Measurements from ENCODE around the gene CRELD2.

Gene CRELD2

DNA sequence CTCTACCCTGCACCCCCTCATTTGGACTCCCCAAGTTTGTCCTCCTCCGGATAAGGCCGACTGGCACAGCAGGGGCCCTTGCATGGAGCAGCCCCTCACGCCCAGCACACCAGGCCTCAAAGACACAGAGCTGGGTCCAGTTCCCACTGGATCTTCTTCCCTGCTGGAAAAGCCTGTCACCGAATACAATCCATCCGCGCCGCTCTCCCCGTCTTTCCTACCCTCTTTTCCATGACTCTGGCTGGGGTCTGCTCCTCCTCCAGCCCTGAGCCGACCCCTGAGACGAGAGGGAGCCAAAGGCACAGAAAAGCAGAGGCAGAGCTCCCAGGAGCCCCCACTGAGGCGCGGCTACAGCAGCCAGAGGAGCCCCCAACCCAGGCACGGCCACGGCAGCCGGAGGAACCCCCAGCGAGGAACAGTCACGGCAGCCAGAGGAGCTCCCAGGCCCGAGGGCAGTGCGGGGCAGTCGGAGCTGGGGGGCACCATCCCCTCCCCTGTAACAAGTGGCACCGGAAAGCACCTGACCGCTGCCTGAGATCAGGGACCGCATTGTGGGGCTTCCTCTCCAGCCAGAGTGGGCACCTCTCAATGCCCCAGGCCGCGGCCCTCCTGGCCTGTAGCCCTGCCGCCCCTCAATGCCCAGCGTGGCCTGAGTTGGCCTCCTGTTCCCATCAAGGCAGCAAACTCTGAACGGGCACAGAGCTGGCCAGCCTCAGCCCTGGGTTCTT is 12.2 kb upstream of the CRELD2 start:
- no peak overlapping the region for H3K4me3 Mint-ChIP-seq
- H3K27ac Mint-ChIP-seq, result no peak overlapping the region
- TF ChIP-seq, protein P1, sequence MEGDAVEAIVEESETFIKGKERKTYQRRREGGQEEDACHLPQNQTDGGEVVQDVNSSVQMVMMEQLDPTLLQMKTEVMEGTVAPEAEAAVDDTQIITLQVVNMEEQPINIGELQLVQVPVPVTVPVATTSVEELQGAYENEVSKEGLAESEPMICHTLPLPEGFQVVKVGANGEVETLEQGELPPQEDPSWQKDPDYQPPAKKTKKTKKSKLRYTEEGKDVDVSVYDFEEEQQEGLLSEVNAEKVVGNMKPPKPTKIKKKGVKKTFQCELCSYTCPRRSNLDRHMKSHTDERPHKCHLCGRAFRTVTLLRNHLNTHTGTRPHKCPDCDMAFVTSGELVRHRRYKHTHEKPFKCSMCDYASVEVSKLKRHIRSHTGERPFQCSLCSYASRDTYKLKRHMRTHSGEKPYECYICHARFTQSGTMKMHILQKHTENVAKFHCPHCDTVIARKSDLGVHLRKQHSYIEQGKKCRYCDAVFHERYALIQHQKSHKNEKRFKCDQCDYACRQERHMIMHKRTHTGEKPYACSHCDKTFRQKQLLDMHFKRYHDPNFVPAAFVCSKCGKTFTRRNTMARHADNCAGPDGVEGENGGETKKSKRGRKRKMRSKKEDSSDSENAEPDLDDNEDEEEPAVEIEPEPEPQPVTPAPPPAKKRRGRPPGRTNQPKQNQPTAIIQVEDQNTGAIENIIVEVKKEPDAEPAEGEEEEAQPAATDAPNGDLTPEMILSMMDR (IDR thresholded peaks at IDR 0.05; ENCODE audit: unreplicated experiment in 3 of 3), result no peak
- H3K36me3 Mint-ChIP-seq (ENCODE audit: low read depth), result peaks cover 40% of the 10 kb centered on the region
- peaks cover 3% of the 10 kb centered on the region for H3K27me3 Mint-ChIP-seq (ENCODE audit: low read depth)
- no peaks in the 10 kb centered on the region for H3K9me3 Mint-ChIP-seq
- H3K4me1 Mint-ChIP-seq, result no peaks in the 10 kb centered on the region

DNA sequence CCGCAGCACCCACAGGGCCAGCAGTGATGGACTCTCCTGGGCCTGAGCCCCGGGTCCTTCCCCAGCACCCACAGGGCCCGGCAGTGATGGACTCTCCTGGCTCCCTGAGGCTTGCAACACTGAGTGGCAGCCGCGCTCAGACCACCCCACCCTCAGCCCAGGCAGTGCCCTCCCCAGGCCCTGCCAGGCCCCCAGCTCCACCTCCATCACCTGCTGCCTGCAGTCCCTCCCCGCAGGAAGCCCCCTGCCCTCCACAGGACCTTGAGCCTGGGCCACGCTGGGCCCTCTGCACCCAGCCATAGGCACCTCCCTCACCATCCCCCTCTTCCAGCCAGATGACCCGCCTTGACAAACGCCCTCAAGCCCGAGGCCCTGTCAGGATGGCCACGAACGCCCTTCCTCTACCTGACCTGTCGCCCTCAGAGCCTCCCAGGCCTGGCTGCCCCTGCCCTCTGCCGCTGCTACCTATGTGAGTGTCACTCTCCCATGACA is 11.6 kb upstream of the CRELD2 start:
- H3K36me3 Mint-ChIP-seq (ENCODE audit: low read depth), result peaks cover 34% of the 10 kb centered on the region
- no peaks in the 10 kb centered on the region for H3K9me3 Mint-ChIP-seq
- H3K27me3 Mint-ChIP-seq (ENCODE audit: low read depth), result no peaks in the 10 kb centered on the region
- H3K27ac Mint-ChIP-seq, result no peak overlapping the region
- no peaks in the 10 kb centered on the region for H3K4me1 Mint-ChIP-seq
- TF ChIP-seq, protein P1 (IDR thresholded peaks at IDR 0.05; ENCODE audit: unreplicated experiment in 3 of 3), result no peak
- H3K4me3 Mint-ChIP-seq, result no peak overlapping the region

DNA sequence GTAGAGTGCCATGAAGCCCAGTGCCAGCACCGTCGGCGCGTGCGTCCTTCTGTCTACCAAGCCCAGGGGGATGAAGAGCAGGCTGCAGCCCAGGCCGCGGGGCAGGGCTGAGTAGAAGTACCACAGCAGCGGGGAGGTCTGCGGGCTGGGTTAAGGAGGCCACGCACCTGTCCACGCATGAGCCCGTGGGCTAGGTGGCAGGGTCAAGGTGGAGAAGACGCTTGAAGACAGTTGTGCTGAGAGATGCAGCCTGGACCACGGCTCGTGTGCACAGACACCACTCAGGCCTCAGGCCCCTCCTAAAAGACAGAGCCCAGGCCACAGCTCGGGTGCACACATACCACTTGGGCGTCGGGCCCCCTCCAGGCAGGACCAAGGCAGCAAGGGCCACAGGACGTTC is 10.6 kb upstream of the CRELD2 start:
- Mint-ChIP-seq H3K27ac (no peak overlapping the region), H3K9me3 (no peaks in the 10 kb centered on the region), H3K4me3 (no peak overlapping the region), H3K4me1 (no peaks in the 10 kb centered on the region), H3K27me3 (ENCODE audit: low read depth) (no peaks in the 10 kb centered on the region), H3K36me3 (ENCODE audit: low read depth) (peaks cover 33% of the 10 kb centered on the region)
- TF ChIP-seq, protein P1 (IDR thresholded peaks at IDR 0.05; ENCODE audit: unreplicated experiment in 3 of 3), result no peak

DNA sequence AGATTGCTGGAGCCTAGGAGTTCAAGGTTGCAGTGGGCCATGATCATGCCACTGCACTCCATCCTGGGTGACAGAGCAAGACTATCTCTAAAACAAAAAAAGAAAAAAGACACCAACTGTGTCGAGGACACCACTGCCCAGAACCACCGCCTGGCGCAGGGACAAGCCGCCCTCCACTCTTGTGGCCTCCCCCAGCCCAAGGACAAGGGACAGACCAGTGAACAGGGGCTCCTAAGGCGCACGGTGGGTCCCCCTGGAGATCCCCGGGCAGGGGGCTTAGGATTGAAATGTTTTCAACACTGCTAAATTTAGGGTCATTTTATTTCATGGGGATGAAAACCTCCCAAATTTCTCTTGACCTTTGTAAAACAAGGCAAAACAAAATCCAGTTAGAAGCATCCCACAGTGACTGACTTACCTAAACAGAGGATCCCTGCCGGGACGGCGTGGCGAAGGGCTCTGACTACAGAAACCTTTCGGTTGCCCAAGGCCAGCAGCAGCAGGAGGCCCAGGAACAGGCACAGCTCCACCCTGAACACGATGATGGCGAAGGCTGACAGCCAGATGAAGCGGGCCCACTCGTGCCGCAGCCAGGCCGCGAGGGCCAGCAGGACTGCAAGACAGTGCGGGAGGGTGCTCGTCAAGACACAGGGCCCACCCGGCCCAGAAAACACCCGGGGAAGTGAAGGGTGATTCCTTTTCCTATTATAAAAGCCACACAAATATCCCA is 8.8 kb upstream of the CRELD2 start:
- Mint-ChIP-seq H3K27ac (no peak overlapping the region), H3K4me3 (no peak overlapping the region), H3K36me3 (ENCODE audit: low read depth) (peaks cover 33% of the 10 kb centered on the region), H3K4me1 (no peaks in the 10 kb centered on the region), H3K9me3 (no peaks in the 10 kb centered on the region), H3K27me3 (ENCODE audit: low read depth) (peaks cover under 1% of the 10 kb centered on the region)
- TF ChIP-seq, protein P1 (IDR thresholded peaks at IDR 0.05; ENCODE audit: unreplicated experiment in 3 of 3), result no peak

DNA sequence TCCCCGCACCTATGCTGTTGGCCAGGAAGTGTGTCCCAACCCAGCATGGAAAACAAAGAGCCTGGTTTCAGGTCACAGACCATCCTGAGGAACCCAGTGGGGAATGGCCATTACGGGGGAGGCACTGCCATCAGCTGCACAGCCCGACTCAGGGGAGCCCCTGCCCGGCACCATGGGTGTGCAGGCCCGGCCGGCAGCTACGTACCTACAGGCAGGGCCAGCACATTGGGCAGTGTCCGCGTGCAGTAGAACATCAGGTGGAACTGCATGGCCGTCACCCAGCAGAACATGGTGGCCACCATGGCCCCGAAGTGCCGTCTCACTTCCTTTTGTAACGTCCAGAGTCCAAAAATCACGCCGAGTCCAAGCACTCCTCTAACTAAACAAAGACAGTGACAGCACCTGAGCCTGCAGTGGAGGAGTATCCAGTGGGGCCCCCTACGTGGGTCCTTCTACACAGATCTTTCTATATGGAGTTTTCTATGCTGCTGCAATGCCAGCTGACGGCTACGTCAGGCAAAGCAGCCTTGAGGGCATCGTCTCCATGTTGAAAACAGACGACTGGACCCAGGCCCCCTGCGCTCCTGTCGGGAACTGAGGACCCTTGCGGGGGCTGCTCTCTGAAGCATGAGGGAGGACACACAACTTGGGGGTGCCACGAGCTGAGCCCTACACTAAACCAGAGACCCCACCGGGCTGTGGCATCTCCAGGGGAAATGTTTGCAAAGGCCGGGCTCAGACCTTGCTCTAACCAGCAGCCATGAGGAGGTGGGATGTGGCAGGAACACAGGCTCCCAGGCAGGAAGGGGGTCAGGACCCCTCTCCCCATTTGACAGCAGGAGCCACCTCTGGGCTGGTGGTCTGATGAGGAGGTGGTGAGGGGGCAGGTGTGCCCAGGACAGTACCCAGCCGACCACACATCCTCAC is 7.9 kb upstream of the CRELD2 start:
- peaks cover 29% of the 10 kb centered on the region for H3K36me3 Mint-ChIP-seq (ENCODE audit: low read depth)
- no peak overlapping the region for H3K27ac Mint-ChIP-seq
- H3K4me3 Mint-ChIP-seq, result no peak overlapping the region
- H3K9me3 Mint-ChIP-seq, result no peaks in the 10 kb centered on the region
- TF ChIP-seq, protein P1 (IDR thresholded peaks at IDR 0.05; ENCODE audit: unreplicated experiment in 3 of 3), result no peak
- peaks cover 3% of the 10 kb centered on the region for H3K27me3 Mint-ChIP-seq (ENCODE audit: low read depth)
- no peaks in the 10 kb centered on the region for H3K4me1 Mint-ChIP-seq

All from nephron (organoid).